ENCODE results near the gene DNAJC18.

DNAJC18 gene

GRCh38 chr5:139403787-139404483 is 35.4 kb downstream of the DNAJC18 start, which contains the start of gene SPATA24:
TSS of gene SPATA24 (minus strand) at chr5:139404089. CDS start at chr5:139404060, 29 bp downstream.
- peak; percentile 88 for DNase-seq (ENCODE audit: low read depth, low spot score)

GRCh38 chr5:139403418-139403786 is 35.9 kb downstream of the DNAJC18 start:
- DNase-seq (ENCODE audit: low read depth, low spot score), result no peak

GRCh38 chr5:139402561-139403158 is 36.7 kb downstream of the DNAJC18 start:
- no peak for DNase-seq (ENCODE audit: low read depth, low spot score)

GRCh38 chr5:139401546-139401945 is 37.8 kb downstream of the DNAJC18 start:
- no peak for DNase-seq (ENCODE audit: low read depth, low spot score)

GRCh38 chr5:139399501-139400121 is 39.7 kb downstream of the DNAJC18 start:
- DNase-seq (ENCODE audit: low read depth, low spot score), result no peak

GRCh38 chr5:139397921-139398320 is 41.4 kb downstream of the DNAJC18 start:
- DNase-seq (ENCODE audit: low read depth, low spot score), result no peak

- no peak for DNase-seq (ENCODE audit: low read depth, low spot score)
Observed at GRCh38 chr5:139396691-139397090, 42.6 kb downstream of the DNAJC18 start.

GRCh38 chr5:139395844-139396640 is 43.3 kb downstream of the DNAJC18 start:
- DNase-seq (ENCODE audit: low read depth, low spot score), result no peak

- no peak for DNase-seq (ENCODE audit: low read depth, low spot score)
Observed at GRCh38 chr5:139394654-139395566, 44.4 kb downstream of the DNAJC18 start, which contains the start of gene PROB1. TSS of gene PROB1 (minus strand) at chr5:139395104. CDS start at chr5:139395081, 23 bp downstream.

GRCh38 chr5:139394123-139394653 is 45.1 kb downstream of the DNAJC18 start:
- DNase-seq (ENCODE audit: low read depth, low spot score), result no peak

GRCh38 chr5:139393497-139394122 is 45.7 kb downstream of the DNAJC18 start:
- no peak for DNase-seq (ENCODE audit: low read depth, low spot score)

- DNase-seq (ENCODE audit: low read depth, low spot score), result no peak
Observed at GRCh38 chr5:139392678-139393496, 46.4 kb downstream of the DNAJC18 start.

- no peak for DNase-seq (ENCODE audit: low read depth, low spot score)
Observed at GRCh38 chr5:139392324-139392677, 47.0 kb downstream of the DNAJC18 start.

- no peak for DNase-seq (ENCODE audit: low read depth, low spot score)
Observed at GRCh38 chr5:139391570-139392323, 47.6 kb downstream of the DNAJC18 start.

- no peak for DNase-seq (ENCODE audit: low read depth, low spot score)
Observed at GRCh38 chr5:139390639-139391569, 48.4 kb downstream of the DNAJC18 start.

- DNase-seq (ENCODE audit: low read depth, low spot score), result no peak
Observed at GRCh38 chr5:139389701-139390638, 49.4 kb downstream of the DNAJC18 start, which contains the start of gene MZB1. TSS of gene MZB1 (minus strand) at chr5:139389913. CDS start at chr5:139389856, 57 bp downstream.
